Activated CD8-positive, alpha-beta memory T cell treated with anti-CD3 and anti-CD28 coated beads, Interleukin-2, amount 50 U/mL, for 24 hours (primary cell): ENCODE measurements around the gene PPFIA2.
"Not testable (repeated sequence)": the region's sequence is repeated elsewhere in the genome, so short reads cannot be mapped to it uniquely, and the experiment has no call there.

Experiments used
- DNase-seq: peaks from one replicate; pipeline ENCODE4 v3.0.0-alpha.2; 2020; ENCODE audit errors: extremely low read depth

The PPFIA2 gene

DNA sequence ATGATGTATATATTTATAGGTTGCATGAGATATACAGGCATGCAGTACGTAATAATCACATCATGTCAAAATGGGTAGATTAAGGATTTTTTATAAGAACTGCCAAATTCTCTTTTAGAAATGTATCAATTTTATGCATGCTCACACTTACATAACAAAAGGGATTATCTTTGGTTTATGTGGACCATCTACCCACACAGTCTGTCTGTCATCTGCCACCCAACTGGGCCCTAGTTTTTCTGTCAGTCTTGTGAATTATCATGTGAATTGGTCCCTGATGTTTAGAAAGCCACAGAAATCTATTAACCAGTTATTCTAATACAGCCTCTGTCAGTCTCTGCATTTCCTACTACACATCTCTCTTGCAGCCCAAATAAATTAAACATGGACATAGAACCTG lies 547.8 kb downstream of the PPFIA2 start:
- no peak for DNase-seq

DNA sequence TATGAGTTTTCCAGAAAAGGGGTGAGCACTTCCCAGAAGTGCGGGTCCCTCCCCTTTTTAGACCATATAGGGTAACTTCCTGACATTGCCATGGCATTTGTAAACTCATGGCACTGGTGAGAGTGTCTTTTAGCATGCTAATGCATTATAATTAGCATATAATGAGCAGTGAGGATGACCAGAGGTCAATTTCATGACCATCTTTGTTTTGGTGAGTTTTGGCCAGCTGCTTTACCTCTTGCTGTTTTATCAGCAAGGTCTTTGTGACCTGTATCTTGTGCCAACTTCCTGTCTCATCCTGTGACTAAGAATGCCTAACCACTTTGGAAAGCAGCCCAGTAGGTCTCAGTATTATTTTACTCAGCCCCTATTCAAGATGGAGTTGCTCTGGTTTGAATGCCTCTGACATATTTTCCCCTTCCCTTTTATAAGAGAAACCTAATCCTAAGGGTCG lies 549.4 kb downstream of the PPFIA2 start:
- DNase-seq, result not testable (repeated sequence)

DNA sequence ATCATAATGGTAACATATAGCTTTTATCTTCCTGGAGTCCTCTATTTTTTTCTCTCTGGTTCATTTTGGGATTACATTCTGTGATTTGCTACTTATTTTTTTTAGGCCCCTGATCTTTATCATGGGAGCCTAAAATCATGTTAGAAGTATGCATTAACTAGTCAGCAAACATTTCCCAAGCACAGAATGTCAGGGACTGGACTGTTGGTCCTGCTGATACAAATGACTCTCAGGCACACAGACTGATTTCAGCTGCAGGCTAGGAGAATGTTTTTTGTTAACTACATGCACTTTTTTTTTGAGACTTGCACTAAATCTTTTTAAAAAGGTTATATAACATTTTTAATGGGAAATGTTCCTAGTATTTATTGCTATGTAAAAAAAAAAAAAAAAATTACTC lies 550.1 kb downstream of the PPFIA2 start:
- DNase-seq, result no peak

DNA sequence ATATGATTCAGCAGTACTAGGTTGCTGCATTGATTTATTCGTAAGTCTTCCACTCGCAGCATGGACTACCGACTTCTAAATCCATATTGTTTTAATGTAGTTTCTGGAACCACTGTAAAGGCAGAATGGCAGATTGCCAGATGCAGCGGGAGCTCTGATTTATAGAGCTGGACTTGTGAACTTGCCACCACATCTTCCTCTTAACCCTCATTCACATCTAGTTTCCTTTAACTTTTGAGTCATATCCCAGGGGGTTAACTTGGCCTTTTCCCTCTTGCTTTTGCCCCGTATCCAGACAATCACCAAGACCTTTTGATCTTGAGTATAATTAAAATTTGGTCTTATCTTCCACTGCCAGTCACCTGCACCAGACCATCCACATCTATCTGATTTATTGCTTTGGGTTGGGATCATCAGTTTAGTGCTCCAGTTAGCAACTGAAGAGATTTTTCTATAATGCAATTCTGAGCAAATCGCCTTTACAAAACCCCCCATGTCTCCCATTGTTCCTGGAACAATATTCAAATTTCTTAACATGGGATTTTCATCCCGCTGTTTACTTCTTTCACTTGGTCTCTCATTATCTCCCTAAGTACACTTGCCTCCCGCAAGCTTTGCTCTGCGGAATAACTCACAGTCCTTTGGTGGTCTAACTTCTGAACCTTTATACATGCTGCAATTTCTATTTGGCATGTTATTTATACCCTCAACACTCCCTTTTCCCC lies 550.8 kb downstream of the PPFIA2 start:
- no peak for DNase-seq
